Fibroblast of lung (primary cell): ENCODE data around the gene ETFRF1.

Source experiments
- EZH2 ChIP-seq: IDR thresholded peaks from 2 replicates; pipeline ENCODE4 v1.5.1; 2012; ENCODE audit warnings: low read length, control low read depth, mild to moderate bottlenecking; ENCODE audit errors: missing control alignments
- TF ChIP-seq, protein P1 (sequence below), 2 donors: IDR thresholded peaks in 1 of 2; conservative IDR thresholded peaks in 1 of 2; 1 replicate in 1 of 2; 2 replicates in 1 of 2; pipeline ENCODE4 v1.5.1; 2011 to 2012; ENCODE audit warnings: low read length in 2 of 2, control low read depth in 1 of 2, inconsistent platforms in 1 of 2, low read depth in 1 of 2, mild to moderate bottlenecking in 1 of 2

DNA sequence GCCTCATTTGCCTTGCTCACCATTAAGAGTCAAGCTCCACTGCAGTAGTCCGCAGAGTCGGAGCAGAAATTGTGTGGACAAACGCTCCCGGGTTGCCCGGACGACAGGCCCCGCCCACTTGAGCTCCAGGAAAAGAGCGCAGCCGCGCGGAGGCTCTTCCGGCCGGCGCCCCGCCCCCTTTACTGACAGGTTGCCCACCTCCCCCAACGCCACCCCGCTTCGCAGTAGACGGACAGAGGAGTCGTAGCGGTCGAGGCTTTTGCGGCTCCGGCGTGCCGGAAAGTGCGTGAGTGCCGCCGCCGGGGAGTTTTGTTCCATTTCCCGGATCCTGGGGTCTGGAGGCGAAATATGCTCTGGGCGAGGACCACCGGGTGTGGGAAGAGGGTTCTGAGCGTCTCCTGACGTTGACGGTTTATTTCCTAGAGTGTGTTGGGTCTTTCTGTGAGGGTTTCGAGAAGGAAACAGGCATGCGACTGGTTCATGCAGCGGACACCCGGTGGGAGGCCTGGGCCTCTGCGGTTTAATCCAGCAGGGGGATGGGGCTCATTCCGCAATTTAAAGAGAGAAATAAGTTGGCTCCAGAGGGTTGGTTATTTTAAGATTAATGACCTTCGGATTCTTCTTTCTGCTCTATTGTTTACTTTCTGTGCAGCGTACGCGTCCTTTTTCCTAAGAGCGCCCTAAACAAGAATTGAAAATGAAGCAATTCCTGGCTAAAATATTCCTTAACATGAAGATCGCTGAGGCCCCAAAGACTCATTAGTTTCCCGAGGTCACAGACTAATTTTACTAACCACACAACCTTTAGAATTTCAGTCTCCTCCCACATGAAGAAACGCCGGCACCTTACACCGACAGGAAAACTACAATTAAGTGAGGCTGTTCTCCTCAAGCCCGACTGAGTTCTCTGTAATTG lies at the start of gene ETFRF1, which contains the start of gene DNAI7:
- TF ChIP-seq, protein P1, sequence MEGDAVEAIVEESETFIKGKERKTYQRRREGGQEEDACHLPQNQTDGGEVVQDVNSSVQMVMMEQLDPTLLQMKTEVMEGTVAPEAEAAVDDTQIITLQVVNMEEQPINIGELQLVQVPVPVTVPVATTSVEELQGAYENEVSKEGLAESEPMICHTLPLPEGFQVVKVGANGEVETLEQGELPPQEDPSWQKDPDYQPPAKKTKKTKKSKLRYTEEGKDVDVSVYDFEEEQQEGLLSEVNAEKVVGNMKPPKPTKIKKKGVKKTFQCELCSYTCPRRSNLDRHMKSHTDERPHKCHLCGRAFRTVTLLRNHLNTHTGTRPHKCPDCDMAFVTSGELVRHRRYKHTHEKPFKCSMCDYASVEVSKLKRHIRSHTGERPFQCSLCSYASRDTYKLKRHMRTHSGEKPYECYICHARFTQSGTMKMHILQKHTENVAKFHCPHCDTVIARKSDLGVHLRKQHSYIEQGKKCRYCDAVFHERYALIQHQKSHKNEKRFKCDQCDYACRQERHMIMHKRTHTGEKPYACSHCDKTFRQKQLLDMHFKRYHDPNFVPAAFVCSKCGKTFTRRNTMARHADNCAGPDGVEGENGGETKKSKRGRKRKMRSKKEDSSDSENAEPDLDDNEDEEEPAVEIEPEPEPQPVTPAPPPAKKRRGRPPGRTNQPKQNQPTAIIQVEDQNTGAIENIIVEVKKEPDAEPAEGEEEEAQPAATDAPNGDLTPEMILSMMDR (conservative IDR thresholded peaks at IDR 0.05 in 1 of 2, IDR thresholded peaks at IDR 0.05 in 1 of 2; ENCODE audit: low read depth in 1 of 2, low read length in 2 of 2): peak in 1 of 2 donors; percentile 4
- TF ChIP-seq EZH2: no peak
